Panc1 (cell line): ENCODE measurements around the gene DDX25. TPM values are rescaled to one million over a fixed set of nuclear protein-coding genes. Genes with fewer than 3 reads are reported as not detected.

Experiments used
- ATAC-seq: fragments of 200-7000 bp; cut with Tn5 transposase; 2 replicates; pipeline ENCODE4 v1.9.1; 2020; ENCODE audit warnings: mild to moderate bottlenecking, moderate library complexity
- BruUV-seq: library from RNA; stranded (reverse); fragments of 400-500 nt; replicated peaks from 2 replicates; lab custom pipeline; 2021; lab: Mats Ljungman, UMichigan
- CTCF ChIA-PET: fragments of 300-600 bp; sonication (Branson Sonifier 250); formaldehyde crosslinking; loops from one replicate; lab custom pipeline; 2022; ENCODE audit warnings: antibody characterized with exemption; lab: Charles Lee
- POLR2A ChIA-PET: fragments of 300-600 bp; sonication (Branson Sonifier 250); formaldehyde crosslinking; loops from one replicate; lab custom pipeline; 2022; ENCODE audit warnings: antibody characterized with exemption; lab: Charles Lee
- DNase-seq: peaks from one replicate; pipeline ENCODE4 v3.0.0-alpha.2; 2010; ENCODE audit warnings: low read depth, low spot score
- H3K27ac ChIP-seq: 2 replicates; pipeline ENCODE4 v1.5.1; 2011; ENCODE audit warnings: mild to moderate bottlenecking, low read length, inconsistent platforms
- H3K27me3 ChIP-seq: fragments of 200-500 bp; sonication (Bioruptor generic); 2 replicates; pipeline ENCODE4 v1.6.0; 2014; ENCODE audit warnings: low read length, inconsistent platforms; ENCODE audit not compliant: control insufficient read depth, insufficient read depth
- H3K36me3 ChIP-seq: fragments of 200-500 bp; sonication (Bioruptor generic); 2 replicates; pipeline ENCODE4 v1.5.1; 2014; ENCODE audit warnings: inconsistent platforms, mild to moderate bottlenecking, low read length, moderate library complexity; ENCODE audit not compliant: control insufficient read depth, insufficient read depth
- H3K4me1 ChIP-seq: 2 replicates; pipeline ENCODE4 v1.5.1; 2011; ENCODE audit warnings: inconsistent platforms, mild to moderate bottlenecking, low read length, moderate library complexity; ENCODE audit not compliant: control insufficient read depth, insufficient read depth
- H3K4me3 ChIP-seq, 2 experiments: 2 replicates each; pipeline ENCODE4 v1.5.1; 2011 to 2012; ENCODE audit warnings: low read depth in 2 of 2, low read length in 2 of 2, mild to moderate bottlenecking in 2 of 2, inconsistent platforms in 1 of 2, moderate library complexity in 1 of 2
- H3K9me3 ChIP-seq: fragments of 200-500 bp; sonication (Bioruptor generic); 2 replicates; pipeline ENCODE4 v1.5.1; 2014; ENCODE audit warnings: low read depth, mild to moderate bottlenecking, inconsistent platforms, low read length, moderate library complexity; ENCODE audit not compliant: control insufficient read depth, insufficient read depth
- CTCF ChIP-seq: fragments of 450-650 bp; IDR thresholded peaks from 2 replicates; pipeline ENCODE4 v1.5.1; 2017; ENCODE audit warnings: mild to moderate bottlenecking
- POLR2AphosphoS5 ChIP-seq: IDR thresholded peaks from 2 replicates; pipeline ENCODE4 v1.6.1; 2012; ENCODE audit warnings: mild to moderate bottlenecking, low read depth, low read length, moderate library complexity
- SIN3A ChIP-seq: IDR thresholded peaks from 2 replicates; pipeline ENCODE4 v1.6.1; 2012; ENCODE audit warnings: low read depth, mild to moderate bottlenecking, low read length, moderate library complexity, borderline replicate concordance; ENCODE audit not compliant: insufficient read depth
- TCF7L2 ChIP-seq: IDR thresholded peaks from 2 replicates; pipeline ENCODE4 v1.6.1; 2011; ENCODE audit warnings: mild to moderate bottlenecking, low read depth, low read length, inconsistent platforms
- in situ Hi-C: cut with HindIII; loops from 2 replicates; pipeline ENCODE4 v1.10.0; 2016; ENCODE audit warnings: low sequenced_read_pairs, low pct_unique_long_range_greater_than_20kb
- intact Hi-C: fragments of 100-400 bp; cut with micrococcal nuclease; formaldehyde crosslinking; loops from one replicate; pipeline ENCODE4 v1.10.0; 2022; ENCODE audit not compliant: unreplicated experiment
- total RNA-seq: library from RNA; stranded (reverse); gene quantifications from one replicate; pipeline ENCODE4 v1.2.1, GENCODE V29; 2021; ENCODE audit not compliant: unreplicated experiment
- TF ChIP-seq, protein P1 (sequence below), 2 experiments: IDR thresholded peaks; 2 replicates each; pipeline ENCODE4 v1.6.1; 2011 to 2012; ENCODE audit warnings: low read depth in 2 of 2, control low read depth in 1 of 2, low read length in 1 of 2, mild to moderate bottlenecking in 1 of 2, moderate library complexity in 1 of 2; ENCODE audit not compliant: insufficient read depth in 1 of 2

DDX25 gene
- total RNA-seq, 1 experiment from 2014 or later = 0.15 TPM

DNA sequence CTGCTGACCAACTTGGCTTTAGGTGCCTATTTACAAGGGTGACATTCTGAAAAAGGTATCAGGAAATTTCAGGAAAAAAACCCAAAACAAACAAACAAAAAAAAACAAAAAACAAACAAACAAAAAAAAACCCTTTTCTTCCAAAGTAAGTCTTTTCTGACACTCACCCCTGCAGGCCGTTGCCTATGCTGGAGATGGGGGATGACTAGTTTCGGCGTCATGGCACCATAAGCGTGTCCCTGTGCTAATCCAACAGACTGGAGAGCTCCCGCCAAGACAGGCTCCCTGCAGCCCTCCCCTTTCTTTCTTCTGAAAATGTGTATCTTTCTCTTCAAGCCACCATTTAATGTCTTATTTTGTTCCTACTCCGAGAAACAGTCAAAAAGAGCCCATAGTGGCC is 55.2 kb downstream of the DDX25 start:
- Histone ChIP-seq H3K27ac (no peak overlapping the region), H3K27me3 (no peaks in the 10 kb centered on the region), H3K4me1 (no peaks in the 10 kb centered on the region), H3K36me3 (no peaks in the 10 kb centered on the region), H3K9me3 (peaks cover 12% of the 10 kb centered on the region), H3K4me3 (no peak overlapping the region)
- intact Hi-C loops = no loop called here
- BruUV-seq = TSS peak; percentile 50
- ChIA-PET CTCF (no interaction called here), POLR2A (no interaction called here)
- TF ChIP-seq CTCF (no peak), SIN3A (no peak), TCF7L2 (no peak), POLR2AphosphoS5 (no peak)
- TF ChIP-seq, protein P1, sequence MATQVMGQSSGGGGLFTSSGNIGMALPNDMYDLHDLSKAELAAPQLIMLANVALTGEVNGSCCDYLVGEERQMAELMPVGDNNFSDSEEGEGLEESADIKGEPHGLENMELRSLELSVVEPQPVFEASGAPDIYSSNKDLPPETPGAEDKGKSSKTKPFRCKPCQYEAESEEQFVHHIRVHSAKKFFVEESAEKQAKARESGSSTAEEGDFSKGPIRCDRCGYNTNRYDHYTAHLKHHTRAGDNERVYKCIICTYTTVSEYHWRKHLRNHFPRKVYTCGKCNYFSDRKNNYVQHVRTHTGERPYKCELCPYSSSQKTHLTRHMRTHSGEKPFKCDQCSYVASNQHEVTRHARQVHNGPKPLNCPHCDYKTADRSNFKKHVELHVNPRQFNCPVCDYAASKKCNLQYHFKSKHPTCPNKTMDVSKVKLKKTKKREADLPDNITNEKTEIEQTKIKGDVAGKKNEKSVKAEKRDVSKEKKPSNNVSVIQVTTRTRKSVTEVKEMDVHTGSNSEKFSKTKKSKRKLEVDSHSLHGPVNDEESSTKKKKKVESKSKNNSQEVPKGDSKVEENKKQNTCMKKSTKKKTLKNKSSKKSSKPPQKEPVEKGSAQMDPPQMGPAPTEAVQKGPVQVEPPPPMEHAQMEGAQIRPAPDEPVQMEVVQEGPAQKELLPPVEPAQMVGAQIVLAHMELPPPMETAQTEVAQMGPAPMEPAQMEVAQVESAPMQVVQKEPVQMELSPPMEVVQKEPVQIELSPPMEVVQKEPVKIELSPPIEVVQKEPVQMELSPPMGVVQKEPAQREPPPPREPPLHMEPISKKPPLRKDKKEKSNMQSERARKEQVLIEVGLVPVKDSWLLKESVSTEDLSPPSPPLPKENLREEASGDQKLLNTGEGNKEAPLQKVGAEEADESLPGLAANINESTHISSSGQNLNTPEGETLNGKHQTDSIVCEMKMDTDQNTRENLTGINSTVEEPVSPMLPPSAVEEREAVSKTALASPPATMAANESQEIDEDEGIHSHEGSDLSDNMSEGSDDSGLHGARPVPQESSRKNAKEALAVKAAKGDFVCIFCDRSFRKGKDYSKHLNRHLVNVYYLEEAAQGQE (IDR thresholded peaks at IDR 0.05; ENCODE audit: insufficient read depth in 1 of 2, low read depth in 2 of 2, low read length in 1 of 2) = no peak
- DNase-seq = no peak
- in situ Hi-C loops = no loop called here
- ATAC-seq = no peak

DNA sequence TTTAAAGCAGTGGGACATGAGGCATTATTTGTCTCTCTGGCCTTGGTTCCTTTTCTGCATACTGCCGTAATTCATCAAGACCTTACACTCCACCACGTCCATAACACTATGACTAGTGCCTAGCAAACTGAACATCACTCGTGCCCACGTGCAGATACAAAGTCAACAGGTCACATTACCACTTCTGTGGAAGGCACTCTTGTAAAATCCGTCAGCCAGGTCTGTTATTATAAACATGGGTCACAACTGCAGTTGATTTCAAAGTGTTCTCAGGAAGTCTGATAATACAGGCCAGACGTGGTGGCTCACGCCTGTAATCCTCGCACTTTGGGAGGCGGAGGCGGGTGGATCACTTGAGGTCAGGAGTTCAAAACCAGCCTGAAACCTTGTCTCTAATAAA is 55.6 kb downstream of the DDX25 start:
- no peak for ATAC-seq

More for the DNA sequence above, 55.6 kb downstream of the DDX25 start:
- POLR2A ChIA-PET = no interaction called here
- in situ Hi-C loops (no loop called here), intact Hi-C loops (no loop called here)
- Histone ChIP-seq H3K4me1 (no peaks in the 10 kb centered on the region), H3K36me3 (no peaks in the 10 kb centered on the region), H3K27ac (no peak overlapping the region), H3K27me3 (no peaks in the 10 kb centered on the region), H3K9me3 (peaks cover 12% of the 10 kb centered on the region), H3K4me3 (no peak overlapping the region)
- CTCF ChIA-PET = no interaction called here
- DNase-seq = no peak
- TF ChIP-seq, protein P1 (IDR thresholded peaks at IDR 0.05; ENCODE audit: insufficient read depth in 1 of 2, low read depth in 2 of 2, low read length in 1 of 2) = no peak
- TF ChIP-seq TCF7L2 (no peak), SIN3A (no peak), POLR2AphosphoS5 (no peak), CTCF (no peak)
- no TSS peak for BruUV-seq
